Neural cell (in vitro differentiated cells): ENCODE data around the gene TRIM44. TPM values are rescaled to one million over a fixed set of nuclear protein-coding genes. Genes with fewer than 3 reads are reported as not detected.

Source experiments
- H2AFZ ChIP-seq: fragments of 200-600, 300-800 bp; sonication (generic), shearing (Covaris generic); 2 replicates; pipeline ENCODE4 v1.6.0; 2014; ENCODE audit warnings: low read depth, mild to moderate bottlenecking, antibody characterized with exemption, low read length, moderate library complexity
- H3F3A ChIP-seq: fragments of 200-600 bp; shearing (Covaris generic); 2 replicates; pipeline ENCODE4 v1.6.1; 2016; ENCODE audit warnings: mild to moderate bottlenecking, moderate library complexity, mixed read lengths, antibody characterized with exemption, low read length; ENCODE audit not compliant: insufficient read depth, poor library complexity, severe bottlenecking
- H3K27ac ChIP-seq: fragments of 200-600, 300-800 bp; sonication (generic), shearing (Covaris generic); 2 replicates; pipeline ENCODE4 v1.5.1; 2014; ENCODE audit warnings: mild to moderate bottlenecking, low read length, moderate library complexity
- H3K27me3 ChIP-seq: fragments of 300-800, 200-600 bp; sonication (generic), shearing (Covaris generic); 2 replicates; pipeline ENCODE4 v1.6.0; 2014; ENCODE audit warnings: mild to moderate bottlenecking, low read depth, low read length, moderate library complexity; ENCODE audit not compliant: insufficient read depth
- H3K36me3 ChIP-seq: fragments of 300-800, 200-600 bp; sonication (generic), shearing (Covaris generic); 2 replicates; pipeline ENCODE4 v1.5.1; 2014; ENCODE audit warnings: mild to moderate bottlenecking, antibody characterized with exemption, low read length, moderate library complexity; ENCODE audit not compliant: insufficient read depth
- H3K4me2 ChIP-seq: fragments of 300-800, 200-600 bp; sonication (generic), shearing (Covaris generic); 2 replicates; pipeline ENCODE4 v1.6.0; 2014; ENCODE audit warnings: mild to moderate bottlenecking, low read length
- H3K4me3 ChIP-seq: fragments of 300-800, 200-600 bp; sonication (generic), shearing (Covaris generic); 2 replicates; pipeline ENCODE4 v1.5.1; 2014; ENCODE audit warnings: mild to moderate bottlenecking, low read length, moderate library complexity
- H3K79me2 ChIP-seq: fragments of 200-600 bp; shearing (Covaris generic); replicated peaks from 2 replicates; pipeline ENCODE4 v1.6.0; 2014; ENCODE audit warnings: mild to moderate bottlenecking, low read length, moderate library complexity; ENCODE audit not compliant: insufficient read depth
- H3K9ac ChIP-seq: fragments of 300-800, 200-600 bp; sonication (generic), shearing (Covaris generic); 2 replicates; pipeline ENCODE4 v1.6.1; 2016; ENCODE audit warnings: mild to moderate bottlenecking, low read length, mixed read lengths
- H3K9me2 ChIP-seq: fragments of 200-600 bp; shearing (Covaris generic); 2 replicates; pipeline ENCODE4 v1.6.1; 2016; ENCODE audit warnings: mild to moderate bottlenecking, low read length, mixed read lengths; ENCODE audit not compliant: insufficient read depth
- H3K9me3 ChIP-seq: fragments of 200-600, 300-800 bp; sonication (generic), shearing (Covaris generic); 2 replicates; pipeline ENCODE4 v1.6.1; 2016; ENCODE audit warnings: mild to moderate bottlenecking, mixed run types, low read length, moderate library complexity, mixed read lengths
- H4K20me1 ChIP-seq: fragments of 200-600 bp; shearing (Covaris generic); 2 replicates; pipeline ENCODE4 v1.6.1; 2016; ENCODE audit warnings: mild to moderate bottlenecking, mixed run types; ENCODE audit not compliant: insufficient read depth
- CTCF ChIP-seq: fragments of 450-650 bp; IDR thresholded peaks from 2 replicates; pipeline ENCODE4 v1.5.1; 2014; ENCODE audit warnings: antibody characterized with exemption, mild to moderate bottlenecking, moderate library complexity; ENCODE audit not compliant: poor library complexity, severe bottlenecking
- EP300 ChIP-seq: fragments of 450-650 bp; conservative IDR thresholded peaks from 2 replicates; pipeline ENCODE4 v1.6.1; 2014; ENCODE audit warnings: antibody characterized with exemption, mild to moderate bottlenecking, moderate library complexity; ENCODE audit not compliant: poor library complexity, severe bottlenecking
- EZH2 ChIP-seq: fragments of 200-600, 300-800 bp; shearing (Covaris generic), sonication (generic); IDR thresholded peaks from 2 replicates; pipeline ENCODE4 v1.6.1; 2014; ENCODE audit warnings: antibody characterized with exemption, low read length, borderline replicate concordance, mild to moderate bottlenecking; ENCODE audit not compliant: insufficient read depth, poor library complexity, severe bottlenecking
- MXI1 ChIP-seq: fragments of 450-650 bp; conservative IDR thresholded peaks from 2 replicates; pipeline ENCODE4 v1.6.1; 2014; ENCODE audit warnings: antibody characterized with exemption, mild to moderate bottlenecking; ENCODE audit not compliant: poor library complexity, severe bottlenecking
- POLR2AphosphoS5 ChIP-seq: IDR thresholded peaks from 2 replicates; pipeline ENCODE4 v1.6.1; 2012
- RAD21 ChIP-seq: fragments of 450-650 bp; conservative IDR thresholded peaks from 2 replicates; pipeline ENCODE4 v1.6.1; 2014; ENCODE audit warnings: antibody characterized with exemption, mild to moderate bottlenecking, moderate library complexity
- SMC3 ChIP-seq: fragments of 450-650 bp; conservative IDR thresholded peaks from 2 replicates; pipeline ENCODE4 v1.6.1; 2014; ENCODE audit warnings: antibody characterized with exemption, mild to moderate bottlenecking, moderate library complexity; ENCODE audit not compliant: poor library complexity
- TAF1 ChIP-seq: IDR thresholded peaks from 2 replicates; pipeline ENCODE4 v1.6.1; 2012; ENCODE audit warnings: low read depth
- polyA plus RNA-seq: library from polyadenylated mRNA; depleted of rRNA; stranded (reverse); fragments of >200 nt; gene quantifications from 2 replicates; pipeline ENCODE4 v1.2.3, GENCODE V29; 2014
- TF ChIP-seq, protein P1 (sequence below): IDR thresholded peaks from 2 replicates; pipeline ENCODE4 v1.6.1; 2012; ENCODE audit warnings: borderline replicate concordance

The TRIM44 gene
- polyA plus RNA-seq, 1 donor from 2014 or later, result 14.9 TPM

DNA sequence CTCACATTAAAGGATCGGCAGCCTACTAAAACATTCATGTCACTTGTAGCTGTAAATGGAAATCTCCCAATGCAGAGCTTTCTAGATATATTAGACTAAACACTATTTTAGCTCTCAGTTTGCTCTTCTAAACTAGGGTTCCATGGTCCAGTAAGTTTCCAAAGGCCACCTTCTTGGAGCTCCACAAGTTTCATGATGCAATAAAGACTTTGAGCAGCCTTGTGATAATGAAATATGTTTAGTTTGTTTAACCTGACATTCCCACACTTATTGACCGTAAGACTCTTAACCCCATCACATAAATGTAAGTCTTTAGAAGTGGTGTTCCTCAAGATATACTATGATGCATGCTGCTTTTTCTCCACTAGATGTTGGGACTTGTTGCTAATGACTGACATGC lies 87.7 kb downstream of the TRIM44 start:
- Histone ChIP-seq H3K27me3 (no peaks in the 10 kb centered on the region), H3K27ac (no peak overlapping the region), H3K9me2 (no peaks in the 10 kb centered on the region), H4K20me1 (no peaks in the 10 kb centered on the region), H3K4me3 (no peak overlapping the region), H3K79me2 (no peaks in the 10 kb centered on the region), H3F3A (no peaks in the 10 kb centered on the region), H3K4me2 (no peak overlapping the region), H3K9me3 (no peaks in the 10 kb centered on the region), H3K36me3 (no peaks in the 10 kb centered on the region), H3K9ac (no peak overlapping the region), H2AFZ (no peak overlapping the region)
- TF ChIP-seq, protein P1, sequence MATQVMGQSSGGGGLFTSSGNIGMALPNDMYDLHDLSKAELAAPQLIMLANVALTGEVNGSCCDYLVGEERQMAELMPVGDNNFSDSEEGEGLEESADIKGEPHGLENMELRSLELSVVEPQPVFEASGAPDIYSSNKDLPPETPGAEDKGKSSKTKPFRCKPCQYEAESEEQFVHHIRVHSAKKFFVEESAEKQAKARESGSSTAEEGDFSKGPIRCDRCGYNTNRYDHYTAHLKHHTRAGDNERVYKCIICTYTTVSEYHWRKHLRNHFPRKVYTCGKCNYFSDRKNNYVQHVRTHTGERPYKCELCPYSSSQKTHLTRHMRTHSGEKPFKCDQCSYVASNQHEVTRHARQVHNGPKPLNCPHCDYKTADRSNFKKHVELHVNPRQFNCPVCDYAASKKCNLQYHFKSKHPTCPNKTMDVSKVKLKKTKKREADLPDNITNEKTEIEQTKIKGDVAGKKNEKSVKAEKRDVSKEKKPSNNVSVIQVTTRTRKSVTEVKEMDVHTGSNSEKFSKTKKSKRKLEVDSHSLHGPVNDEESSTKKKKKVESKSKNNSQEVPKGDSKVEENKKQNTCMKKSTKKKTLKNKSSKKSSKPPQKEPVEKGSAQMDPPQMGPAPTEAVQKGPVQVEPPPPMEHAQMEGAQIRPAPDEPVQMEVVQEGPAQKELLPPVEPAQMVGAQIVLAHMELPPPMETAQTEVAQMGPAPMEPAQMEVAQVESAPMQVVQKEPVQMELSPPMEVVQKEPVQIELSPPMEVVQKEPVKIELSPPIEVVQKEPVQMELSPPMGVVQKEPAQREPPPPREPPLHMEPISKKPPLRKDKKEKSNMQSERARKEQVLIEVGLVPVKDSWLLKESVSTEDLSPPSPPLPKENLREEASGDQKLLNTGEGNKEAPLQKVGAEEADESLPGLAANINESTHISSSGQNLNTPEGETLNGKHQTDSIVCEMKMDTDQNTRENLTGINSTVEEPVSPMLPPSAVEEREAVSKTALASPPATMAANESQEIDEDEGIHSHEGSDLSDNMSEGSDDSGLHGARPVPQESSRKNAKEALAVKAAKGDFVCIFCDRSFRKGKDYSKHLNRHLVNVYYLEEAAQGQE, result no peak
- TF ChIP-seq EP300 (no peak), CTCF (no peak), SMC3 (no peak), RAD21 (no peak), EZH2 (no peak), TAF1 (no peak), POLR2AphosphoS5 (no peak), MXI1 (no peak)

DNA sequence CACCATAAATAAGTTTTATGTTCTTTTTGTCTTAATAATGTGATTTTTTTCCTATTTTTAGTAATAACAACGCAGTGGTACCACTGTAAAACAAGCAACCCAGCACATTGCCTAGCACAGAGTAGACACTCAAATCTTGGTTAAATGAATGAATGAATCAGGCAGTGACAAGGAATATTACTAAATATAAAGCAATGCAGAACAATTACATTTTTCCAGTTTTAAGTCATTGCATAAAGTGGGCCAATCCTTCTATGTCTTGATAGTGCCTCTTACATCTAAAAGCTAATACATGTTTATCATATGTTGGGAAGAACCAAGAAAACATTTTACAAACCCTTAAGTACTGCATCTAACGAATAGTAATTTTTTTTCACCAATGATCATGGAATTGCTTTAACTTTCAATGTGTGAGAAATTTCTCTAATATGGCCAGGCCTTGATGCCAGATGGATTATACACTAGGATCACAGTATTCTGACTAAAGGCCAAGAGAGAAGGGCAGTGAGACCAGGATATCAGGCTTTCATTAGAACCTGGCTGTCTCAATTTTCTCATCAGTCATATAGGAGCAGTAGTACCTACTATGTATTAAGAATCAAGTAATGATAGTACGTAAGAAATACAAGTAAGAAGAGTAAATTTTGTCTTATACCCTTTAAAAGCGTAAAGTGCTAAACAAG lies 88.5 kb downstream of the TRIM44 start:
- Histone ChIP-seq H3K9me3 (no peaks in the 10 kb centered on the region), H3K27me3 (no peaks in the 10 kb centered on the region), H2AFZ (no peak overlapping the region), H3K9ac (no peak overlapping the region), H3K4me3 (no peak overlapping the region), H3F3A (no peaks in the 10 kb centered on the region), H4K20me1 (no peaks in the 10 kb centered on the region), H3K9me2 (no peaks in the 10 kb centered on the region), H3K36me3 (no peaks in the 10 kb centered on the region), H3K27ac (no peak overlapping the region), H3K4me2 (no peak overlapping the region), H3K79me2 (no peaks in the 10 kb centered on the region)
- TF ChIP-seq EP300, result no peak
- TF ChIP-seq MXI1, result no peak
- no peak for TF ChIP-seq POLR2AphosphoS5
- no peak for TF ChIP-seq RAD21
- TF ChIP-seq SMC3, result no peak
- TF ChIP-seq, protein P1, result no peak
- TF ChIP-seq TAF1, result no peak
- no peak for TF ChIP-seq CTCF
- TF ChIP-seq EZH2, result no peak
